ENCODE data around the gene TTLL11.
A peak's percentile ranks its signal among the peaks of the same experiment; 100 is the strongest.
"Not testable (repeated sequence)": the region's sequence is repeated elsewhere in the genome, so short reads cannot be mapped to it uniquely, and the experiment has no call there.

TTLL11 gene

DNA sequence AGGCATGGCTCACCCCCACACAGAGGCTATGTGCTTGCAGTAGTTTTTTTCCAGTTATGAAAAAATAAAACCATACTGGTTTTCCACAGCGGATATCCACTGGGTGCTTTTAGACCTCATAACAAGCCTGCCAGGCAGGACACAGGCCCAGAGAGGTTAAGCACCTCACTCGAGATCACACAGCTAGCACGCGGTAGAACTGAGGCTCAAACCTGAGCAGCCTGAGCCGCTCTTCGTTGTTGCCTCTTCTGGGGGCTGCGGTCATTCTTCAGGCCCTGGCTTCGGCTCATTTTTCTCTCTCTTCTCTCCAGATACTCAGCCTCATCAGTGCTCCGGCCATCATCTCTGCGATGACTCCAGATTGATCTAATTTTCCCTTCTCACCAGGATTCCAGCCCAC, 196.0 kb downstream of the TTLL11 start:
- no peak for DNase-seq

DNA sequence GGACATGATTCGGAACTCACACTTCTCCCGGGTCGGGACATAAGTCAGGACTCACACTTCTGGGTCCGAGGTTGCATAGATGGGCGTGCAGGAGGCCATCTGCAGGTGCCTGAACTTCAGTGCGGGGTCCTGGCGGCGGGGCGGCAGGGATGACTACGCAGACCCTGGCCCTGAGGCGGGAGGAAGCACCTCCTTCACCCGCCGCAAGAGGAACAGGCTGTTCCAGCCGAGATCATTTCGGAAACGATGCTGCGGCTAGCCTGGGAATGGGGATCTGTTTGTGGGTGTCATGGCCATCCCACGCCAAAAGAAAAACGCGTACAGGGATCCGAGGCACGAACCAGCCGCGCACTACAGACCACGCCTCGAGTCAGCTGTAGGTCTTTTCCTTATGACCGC, 196.6 kb downstream of the TTLL11 start:
- DNase-seq = no peak

DNA sequence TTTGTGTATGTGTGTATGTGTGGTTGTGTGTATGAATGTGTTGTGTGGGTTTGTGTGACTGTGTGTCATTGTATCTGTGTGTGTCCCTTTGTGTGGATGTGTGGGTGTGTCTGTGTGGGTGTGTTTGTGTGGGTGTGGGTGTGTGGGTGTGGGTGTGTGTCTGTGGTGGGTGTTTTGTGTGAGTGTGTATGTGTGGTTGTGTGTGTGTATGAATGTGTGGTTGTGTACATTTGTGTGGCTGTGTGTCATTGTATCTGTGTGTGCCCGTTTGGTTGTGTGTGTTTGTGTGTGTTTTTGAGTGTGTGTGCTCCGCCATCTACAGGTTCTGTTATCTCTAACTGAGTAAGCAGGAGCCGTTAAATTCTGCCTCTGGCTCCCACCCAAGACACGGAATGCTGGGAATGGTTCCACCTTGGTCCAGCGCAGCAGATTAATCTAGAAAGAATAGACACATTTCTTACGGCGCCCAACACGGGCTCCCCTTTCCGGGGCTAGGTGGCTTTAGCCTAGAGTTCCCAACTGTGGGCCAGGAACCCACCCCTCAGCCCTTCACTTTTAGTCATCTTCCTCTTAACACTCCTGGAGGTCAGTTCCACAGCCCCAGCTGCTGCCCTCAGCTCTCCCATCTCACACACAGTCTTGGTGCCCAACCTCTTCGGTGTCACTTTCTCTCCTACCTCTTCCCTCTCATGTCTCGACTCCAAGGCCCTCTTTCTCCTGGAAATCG, 197.1 kb downstream of the TTLL11 start:
- no peak for DNase-seq

DNA sequence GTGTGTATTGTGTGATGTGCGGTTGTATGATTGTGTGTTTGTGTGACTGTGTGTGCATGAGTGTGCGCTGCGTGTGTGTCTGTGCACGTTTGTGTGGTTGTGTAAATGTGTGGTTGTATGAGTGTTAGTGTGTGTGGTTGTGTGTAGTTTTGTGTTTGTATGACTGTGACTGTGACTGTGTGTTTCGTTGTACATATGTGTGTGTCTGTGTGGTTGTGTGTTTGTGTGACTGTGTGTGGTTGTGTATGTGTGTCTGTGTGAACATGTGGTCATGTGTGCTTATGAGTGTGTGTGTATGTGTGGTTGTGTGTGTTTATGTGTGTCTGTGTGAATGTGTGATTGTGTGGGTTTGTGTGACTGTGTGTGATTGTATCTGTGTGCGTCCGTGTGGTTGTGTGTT, 197.8 kb downstream of the TTLL11 start:
- no peak for DNase-seq

DNA sequence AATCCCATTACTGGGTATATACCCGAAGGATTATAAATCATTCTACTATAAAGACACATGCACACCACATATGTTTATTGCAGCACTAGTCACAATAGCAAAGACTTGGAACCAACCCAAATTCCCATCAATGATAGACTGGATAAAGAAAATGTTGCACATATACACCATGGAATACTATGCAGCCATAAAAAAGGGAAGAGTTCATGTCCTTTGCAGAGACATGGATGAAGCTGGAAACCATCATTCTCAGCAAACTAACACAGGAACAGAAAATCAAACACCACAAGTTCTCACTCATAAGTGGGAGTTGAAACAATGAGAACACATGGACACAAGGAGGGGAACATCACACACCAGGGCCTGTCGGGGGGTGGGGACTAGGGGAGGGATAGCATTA, 198.7 kb downstream of the TTLL11 start:
- DNase-seq = not testable (repeated sequence)

DNA sequence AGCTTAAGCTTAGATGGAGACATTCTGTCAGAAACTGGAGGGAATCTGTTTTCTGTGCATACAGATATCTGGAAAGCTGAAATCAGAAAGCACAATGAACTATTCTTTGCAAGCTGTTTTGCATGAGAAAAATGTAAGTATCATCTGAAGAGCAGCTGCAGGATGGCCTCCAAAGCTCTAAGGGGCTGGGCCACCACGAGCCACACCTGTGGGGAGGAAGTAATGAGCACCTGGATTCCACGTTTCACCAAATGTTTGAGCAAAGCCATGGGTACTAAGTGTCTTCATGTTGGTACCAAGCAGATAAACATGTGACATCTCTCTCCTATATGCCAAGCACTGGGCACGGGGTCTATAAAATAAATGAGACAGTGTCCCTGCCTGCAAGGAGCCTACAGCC, 199.3 kb downstream of the TTLL11 start:
- DNase-seq = no peak

DNA sequence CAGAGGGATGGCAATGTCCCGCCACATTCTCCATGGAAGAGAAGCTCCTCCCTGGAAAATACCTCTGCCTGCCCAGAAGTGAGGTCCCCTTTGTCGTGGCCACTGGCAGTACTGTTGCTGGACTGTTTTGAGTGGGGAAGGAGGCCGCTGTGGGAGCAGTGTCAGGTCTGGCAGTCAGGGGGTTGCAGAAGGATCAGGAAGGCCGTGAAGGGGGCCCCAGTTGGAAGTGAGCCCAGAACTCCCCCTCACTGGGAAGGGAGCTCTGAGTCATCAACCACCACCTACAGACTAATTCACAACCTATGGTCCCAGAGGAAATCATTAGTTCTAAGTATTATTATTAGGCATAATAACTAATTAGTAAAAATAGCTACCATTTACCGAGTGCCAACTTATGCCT, 200.4 kb downstream of the TTLL11 start:
- no peak for DNase-seq

DNA sequence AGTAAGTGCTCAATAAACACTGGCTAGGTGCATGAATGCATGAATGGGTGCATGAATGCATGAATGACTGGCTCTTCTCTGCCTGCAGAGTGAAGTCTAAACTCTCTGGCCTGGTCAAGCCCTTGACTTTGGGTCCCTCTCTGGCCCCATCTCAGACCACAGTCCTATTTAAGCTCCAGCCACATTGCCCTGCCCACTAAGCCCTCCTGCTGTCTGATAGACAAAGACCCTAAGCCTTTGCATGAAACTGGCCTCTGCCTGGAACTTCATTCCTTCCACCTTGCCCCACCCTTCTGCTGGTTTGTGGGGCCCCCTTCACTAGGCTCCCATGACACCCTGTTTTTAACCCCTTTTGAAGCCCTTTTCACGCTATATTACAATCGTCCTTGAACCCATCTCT, 202.4 kb downstream of the TTLL11 start:
- no peak for DNase-seq

DNA sequence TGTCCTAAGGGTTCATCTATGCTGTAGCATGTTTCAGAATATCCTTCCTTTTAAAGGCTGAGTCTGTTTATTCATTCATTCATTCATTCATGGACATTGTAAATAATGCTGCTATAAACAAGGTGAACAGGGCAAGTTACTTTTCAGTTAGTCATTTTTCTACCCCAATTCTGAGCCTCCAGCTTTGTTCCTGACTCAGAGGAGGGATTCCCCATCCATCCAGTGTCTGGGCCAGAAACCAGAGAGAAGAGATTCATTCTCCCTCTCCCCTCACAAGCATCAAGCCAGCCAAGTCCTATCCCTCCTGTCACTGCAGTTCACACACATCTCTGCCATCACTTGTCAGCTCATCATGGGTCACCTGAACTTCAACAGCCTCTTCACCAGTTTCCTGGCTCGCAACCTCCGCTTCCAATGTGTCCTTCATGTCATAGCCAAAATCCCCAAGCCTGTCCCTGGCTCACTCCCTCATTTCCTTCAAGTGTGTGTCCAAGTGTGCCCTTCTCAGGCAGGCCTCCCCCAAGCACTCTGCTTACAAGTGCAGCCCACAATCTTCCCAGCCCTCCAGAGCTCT, 203.0 kb downstream of the TTLL11 start:
- DNase-seq = no peak

DNA sequence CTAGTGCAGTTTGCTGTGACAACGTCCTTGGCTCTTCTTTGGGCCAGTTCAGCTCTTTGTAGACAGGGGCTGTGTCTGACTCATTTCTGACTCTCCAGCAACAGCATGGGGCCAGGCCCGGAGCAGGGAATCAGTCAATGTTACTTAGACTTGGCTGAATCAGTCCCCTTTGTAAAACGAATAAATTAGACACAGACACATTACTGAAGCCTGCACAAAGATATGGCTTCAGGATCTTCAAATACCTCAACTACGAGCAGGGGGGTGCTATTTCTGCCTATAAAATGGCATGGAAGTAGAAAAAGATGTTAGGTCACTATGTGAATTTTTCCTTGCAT, 204.7 kb downstream of the TTLL11 start:
- DNase-seq = no peak

DNA sequence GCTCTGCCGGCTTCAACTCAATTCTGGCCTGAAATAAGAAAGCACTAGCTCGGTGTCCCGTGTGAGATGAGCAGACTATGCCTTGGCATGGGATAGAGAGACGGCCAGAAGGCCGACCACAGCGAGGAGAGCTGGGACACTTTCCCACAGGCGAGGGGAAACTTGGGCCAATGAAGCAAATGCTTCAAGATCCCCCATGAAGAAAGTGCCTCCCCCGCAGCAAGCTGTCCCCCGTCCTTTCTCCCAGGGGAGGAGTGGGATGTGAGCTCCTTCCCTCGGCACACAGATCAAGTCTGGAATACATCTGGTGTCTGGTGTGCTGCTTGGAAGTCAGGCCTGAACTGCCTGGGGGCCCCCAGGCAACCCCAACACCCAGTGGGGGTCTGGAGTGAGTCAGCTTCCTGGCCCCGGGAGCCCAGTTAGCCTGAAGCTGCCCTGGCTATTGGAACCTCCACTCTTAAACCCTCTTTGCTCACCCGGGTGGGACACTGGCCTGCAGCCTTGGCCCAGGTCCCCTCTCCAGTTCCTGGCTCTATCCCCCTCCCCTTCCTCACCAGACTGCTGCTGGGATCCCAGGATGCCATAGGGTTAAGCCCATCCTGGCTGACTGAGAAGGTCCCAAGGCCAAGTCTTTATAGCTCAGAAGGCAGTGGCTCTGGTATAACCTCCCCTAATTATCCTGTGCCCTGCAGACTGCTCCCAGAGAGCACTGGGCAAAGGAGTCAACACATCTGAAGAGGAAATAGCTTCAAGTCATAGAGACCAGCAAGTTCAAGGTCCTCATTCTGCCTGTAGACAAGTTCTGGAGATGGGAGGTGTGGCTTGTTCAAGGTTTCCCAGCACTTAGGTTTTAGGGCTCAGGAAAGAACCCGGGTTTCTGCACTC, 205.3 kb downstream of the TTLL11 start:
- DNase-seq = no peak

DNA sequence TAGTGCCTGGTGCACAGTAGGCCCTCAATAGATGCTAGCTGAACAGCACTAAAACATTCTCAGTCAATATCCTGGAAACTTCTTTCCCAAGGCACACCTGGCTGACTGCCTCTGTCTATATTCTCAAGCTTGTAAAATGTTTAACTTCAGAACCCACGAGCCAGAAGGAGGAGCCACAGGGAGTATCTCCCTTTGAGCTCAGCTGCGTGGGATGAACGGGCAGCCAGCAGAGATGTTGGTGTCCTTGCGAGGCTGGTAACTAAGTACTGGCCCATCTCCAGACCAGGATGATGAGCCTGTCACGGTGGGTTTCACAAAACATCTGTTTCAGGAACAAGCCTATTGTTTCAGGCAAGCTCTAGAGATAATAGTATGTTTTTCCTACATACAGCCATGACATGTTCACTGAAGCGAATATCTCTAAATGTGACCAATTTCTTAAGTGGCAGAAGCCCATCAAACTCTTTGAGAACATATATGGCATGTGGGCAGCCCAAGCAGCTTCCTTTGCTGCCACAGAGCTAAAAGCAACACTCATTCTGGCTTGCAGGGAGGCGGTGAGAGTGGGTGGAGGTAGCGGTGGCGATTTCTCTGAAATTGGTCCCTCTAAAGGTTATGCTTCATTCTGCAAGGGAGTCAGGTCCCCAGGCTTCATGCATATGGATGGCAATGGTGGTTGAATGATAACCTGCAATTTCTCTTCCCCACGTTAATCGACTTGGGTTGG, 206.2 kb downstream of the TTLL11 start:
- no peak for DNase-seq

DNA sequence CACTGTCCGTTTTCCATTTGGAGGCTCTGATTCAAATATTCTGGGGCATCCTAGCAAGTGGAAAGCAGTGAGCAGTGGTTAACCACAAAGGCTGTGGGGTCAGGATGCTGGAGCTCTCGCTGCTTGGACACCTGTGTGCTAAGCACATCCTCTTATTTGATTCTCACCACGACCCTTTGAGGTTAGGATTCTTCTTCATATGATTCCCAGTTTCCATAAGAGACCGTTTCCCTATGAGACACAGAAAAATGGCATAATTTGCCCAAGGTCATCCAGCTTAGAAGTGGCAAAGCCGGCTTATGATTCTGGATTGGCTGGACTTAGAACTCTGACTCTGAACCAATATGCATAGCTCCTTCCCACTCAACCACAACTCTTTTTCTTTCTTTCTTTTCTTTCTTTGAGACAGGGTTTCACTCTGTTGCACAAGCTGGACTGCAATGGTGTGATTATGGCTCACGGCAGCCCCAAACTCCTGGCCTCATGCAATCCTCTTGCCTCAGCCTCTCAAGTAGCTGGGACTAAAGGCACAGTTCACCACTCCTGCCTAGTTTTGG, 207.7 kb downstream of the TTLL11 start:
- no peak for DNase-seq

DNA sequence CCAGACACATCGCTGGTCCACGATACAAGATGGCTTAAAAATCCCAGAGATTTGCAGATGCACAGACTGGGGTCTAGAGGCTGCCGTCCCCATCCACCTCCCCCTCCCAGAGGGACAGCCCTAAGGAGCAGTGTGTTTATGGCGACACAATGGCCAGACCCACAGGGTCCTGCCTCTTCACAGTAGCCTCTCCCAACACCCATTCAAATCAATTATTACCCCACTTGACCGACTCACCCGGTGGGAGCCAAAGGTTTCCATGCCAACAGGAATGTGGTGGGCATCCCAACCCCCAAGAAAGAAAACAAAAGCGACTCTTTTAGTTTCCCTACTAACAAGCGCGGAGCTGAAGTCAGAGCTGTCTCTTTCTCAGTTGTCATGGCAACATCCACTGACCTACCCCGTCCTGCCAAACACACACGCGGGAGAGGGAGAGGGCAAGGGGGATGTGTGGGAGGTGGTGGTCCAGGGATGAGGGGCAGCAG, 209.0 kb downstream of the TTLL11 start:
- no peak for DNase-seq

DNA sequence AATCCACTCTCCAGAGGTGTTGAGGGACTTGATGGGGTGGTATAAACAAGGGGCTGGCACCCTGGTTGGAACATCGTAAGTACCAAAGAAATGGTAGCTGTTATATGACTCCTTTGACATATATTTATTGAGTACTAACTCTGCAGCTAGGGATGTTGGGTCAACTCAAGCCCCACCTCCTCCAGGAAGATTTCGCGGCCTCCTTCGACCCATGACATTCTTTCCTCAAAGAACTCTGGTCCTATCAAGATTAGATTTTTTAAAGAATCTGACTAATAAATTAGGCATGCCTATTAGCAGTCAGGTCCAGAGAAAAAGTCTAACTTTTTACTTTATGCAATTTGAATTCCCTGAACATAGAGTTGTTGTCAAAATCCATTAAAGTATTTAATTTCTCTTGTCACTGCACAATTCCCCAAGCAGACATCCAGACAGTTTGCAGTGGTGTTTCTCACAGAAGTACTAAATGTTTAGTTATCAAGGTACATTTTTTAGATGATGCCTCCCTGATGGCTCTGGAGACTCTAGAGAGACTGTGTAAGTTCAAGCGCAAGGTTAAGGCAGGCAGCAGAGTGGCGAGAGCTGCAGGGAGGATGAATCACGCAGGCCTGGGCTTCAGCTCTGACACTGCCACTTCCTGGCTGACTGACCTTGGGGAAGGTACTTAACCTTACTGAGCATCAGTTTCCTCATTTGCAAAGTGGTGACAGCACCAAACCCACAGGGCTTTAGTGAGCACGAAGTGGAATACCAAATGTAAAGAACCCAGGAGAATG, 209.6 kb downstream of the TTLL11 start:
- DNase-seq = peak in 2 of 4 experiments; percentile 8 to 27

DNA sequence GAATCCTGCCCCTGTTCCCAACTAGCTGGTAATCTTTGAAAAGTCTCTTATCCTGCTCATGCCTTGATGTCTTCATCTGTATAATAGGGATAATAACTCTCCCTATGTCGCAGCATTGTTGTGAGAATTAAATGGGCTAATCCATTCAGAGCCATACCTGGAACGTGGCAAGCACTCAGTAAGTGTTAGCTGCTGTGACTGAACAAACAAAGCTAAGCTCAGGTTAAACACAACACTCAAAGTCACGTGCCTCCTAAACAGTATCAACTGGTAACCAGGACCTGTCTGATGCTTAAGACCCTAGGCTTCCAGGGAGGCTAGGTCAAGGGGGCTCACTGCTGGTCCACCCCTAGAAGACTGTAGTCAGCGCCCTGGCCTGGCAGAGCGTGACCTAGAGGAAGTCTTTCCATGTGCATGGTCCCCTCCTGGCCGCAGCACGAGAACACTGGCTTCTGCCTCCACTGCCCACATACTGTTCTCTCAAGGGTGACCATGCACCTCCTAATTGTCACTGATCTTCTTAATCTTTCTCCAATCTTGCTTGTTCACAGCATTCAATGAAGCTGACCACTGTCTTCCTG, 211.1 kb downstream of the TTLL11 start:
- no peak for DNase-seq

DNA sequence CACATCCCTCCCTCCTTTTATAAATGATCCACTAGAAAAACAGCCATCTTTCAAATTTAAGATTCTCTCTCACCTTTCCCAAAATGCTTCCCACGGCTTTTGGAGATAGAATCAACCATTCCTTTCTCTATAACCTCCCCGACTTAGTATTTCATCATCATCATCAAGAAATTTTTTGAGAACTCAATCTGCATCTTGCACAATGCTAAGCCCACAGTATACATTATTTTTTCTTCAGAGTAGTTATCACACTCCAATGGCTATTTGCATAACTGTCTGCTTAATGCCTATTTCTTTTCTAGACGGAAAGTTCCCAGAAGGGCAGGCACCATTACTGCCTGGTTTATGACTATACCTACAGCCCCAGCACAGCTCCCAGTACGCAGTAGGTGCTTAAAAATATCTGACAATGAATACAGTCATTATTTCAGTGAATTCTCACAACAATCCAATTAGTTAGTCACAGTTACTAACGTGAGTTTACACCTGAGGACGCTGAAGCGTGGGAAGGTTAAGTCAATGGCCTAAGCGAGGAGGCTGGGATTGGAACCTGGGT, 212.7 kb downstream of the TTLL11 start:
- no peak for DNase-seq

DNA sequence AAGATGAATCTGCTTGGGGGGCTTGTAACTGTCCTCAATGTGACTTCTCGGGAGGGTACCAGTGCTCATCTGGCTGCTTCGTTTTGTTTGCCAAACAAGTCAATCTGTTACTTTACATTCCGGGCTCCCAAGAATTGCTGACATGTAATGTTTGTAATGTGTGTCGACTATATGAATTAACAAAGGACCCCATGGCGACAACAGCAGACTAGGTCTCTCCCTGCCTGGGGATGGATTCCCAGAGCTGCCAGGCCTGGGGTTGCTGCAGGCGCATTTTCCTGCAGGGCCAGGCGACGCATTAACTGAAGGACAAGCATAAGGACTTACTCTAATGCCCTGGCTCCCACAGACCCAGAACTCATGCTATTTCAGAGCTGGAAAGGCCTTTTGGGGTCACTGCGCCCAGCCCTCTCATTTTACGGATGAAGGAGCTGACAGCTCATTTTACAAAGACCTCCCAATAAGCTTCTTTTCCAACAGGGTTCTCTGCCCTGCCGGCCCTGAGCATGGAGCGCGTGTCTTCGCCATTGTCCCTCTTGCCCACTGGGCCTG, 214.8 kb downstream of the TTLL11 start:
- DNase-seq = no peak

DNA sequence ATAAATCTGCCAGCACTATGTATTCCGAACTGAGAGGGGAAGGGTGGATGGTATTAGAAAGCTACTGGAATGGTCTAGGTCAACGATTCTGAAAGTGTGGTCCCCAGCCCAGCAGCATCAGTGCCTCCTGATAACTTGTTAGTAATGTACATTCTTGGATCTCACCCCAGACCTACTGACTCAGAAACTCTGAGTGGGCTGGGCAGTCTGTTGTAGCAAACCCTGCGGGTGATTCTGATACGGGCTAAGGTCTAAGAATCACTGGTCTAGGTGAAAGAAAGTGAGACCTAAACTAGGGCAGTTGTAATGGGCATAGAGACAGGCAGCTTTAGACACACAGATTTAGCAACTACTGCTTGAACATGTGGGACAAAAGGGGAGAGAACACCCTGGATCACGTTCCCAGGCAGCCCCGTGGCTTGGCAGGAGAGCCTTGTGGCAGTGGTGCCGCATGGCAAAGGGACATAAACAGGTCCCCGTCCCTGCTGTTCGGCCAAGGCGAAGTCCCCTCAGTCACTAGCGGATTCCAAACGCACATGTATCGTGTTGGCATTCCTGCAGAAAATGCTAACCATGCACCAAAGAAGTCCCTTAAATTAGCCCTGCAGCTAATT, 216.3 kb downstream of the TTLL11 start:
- DNase-seq = no peak

DNA sequence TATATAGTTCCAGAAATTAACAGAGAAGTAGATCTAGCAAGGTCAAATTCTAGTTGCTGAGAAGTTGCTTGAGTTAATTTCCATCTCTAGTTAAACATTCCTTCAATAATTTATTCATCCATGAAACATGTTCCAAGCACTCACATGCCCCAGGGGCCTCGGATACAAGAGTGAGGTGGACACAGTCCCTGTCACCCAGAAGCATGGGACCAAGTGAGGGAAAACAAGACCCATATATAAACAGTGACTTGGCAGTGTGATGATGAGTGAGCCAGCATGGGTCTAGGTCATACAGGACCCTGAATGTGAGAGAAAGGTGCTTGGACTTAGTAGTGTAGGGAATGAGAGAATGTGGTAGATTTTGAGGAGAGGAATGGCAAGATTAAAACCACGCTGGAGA, 216.9 kb downstream of the TTLL11 start:
- no peak for DNase-seq
